Islet precursor cell (in vitro differentiated cells): ENCODE results near the gene CLCA4.

Source experiments
- DNase-seq: peaks from one replicate; pipeline ENCODE4 v3.0.0-alpha.2; 2018

The CLCA4 gene, protein sequence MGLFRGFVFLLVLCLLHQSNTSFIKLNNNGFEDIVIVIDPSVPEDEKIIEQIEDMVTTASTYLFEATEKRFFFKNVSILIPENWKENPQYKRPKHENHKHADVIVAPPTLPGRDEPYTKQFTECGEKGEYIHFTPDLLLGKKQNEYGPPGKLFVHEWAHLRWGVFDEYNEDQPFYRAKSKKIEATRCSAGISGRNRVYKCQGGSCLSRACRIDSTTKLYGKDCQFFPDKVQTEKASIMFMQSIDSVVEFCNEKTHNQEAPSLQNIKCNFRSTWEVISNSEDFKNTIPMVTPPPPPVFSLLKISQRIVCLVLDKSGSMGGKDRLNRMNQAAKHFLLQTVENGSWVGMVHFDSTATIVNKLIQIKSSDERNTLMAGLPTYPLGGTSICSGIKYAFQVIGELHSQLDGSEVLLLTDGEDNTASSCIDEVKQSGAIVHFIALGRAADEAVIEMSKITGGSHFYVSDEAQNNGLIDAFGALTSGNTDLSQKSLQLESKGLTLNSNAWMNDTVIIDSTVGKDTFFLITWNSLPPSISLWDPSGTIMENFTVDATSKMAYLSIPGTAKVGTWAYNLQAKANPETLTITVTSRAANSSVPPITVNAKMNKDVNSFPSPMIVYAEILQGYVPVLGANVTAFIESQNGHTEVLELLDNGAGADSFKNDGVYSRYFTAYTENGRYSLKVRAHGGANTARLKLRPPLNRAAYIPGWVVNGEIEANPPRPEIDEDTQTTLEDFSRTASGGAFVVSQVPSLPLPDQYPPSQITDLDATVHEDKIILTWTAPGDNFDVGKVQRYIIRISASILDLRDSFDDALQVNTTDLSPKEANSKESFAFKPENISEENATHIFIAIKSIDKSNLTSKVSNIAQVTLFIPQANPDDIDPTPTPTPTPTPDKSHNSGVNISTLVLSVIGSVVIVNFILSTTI

GRCh38 chr1:86546787-86547221 is at the start of gene CLCA4:
TSS of gene CLCA4 (plus strand) at chr1:86547078. CDS start at chr1:86547120, 42 bp downstream.
- no peak for DNase-seq

DNA sequence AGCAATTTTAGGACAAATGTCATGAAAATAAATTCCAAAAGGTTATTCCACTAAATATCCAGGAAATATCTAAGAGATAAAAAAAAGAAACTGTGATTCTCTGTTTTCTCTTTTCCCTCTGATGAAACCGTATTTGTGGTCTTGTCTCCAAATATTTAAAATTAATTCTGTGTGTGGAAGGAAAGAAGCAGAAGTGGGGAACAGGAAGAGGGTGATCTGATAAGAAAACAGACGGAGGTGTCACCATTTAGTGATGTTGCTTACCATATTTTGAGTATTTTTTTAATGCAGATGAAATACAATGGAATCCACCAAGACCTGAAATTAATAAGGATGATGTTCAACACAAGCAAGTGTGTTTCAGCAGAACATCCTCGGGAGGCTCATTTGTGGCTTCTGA is 48.6 kb upstream of the CLCA4 start:
- DNase-seq = no peak

DNA sequence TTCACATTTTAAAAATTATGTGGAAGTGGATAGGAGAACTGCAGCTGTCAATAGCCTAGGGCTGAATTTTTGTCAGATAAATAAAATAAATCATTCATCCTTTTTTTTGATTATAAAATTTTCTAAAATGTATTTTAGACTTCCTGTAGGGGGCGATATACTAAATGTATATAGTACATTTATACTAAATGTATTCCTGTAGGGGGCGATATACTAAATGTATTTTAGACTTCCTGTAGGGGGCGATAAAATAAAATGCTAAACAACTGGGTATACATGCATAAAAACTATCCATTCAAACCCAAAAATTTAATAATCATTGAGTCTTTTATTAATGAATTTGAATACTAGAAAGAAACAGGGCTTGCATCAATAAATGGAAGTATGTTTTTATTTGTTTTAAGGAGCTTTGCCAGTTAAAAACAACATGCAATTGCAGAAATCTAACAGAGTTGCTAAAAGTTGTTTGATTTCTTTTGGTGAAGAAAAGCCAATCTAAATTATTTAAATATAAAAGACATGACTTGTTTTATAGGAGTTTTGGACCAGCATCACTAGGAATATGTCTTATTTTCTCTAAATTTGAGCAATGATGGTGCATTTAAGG is 46.8 kb upstream of the CLCA4 start:
- no peak for DNase-seq

- DNase-seq = no peak
These were observed 46.2 kb upstream of the CLCA4 start for GRCh38 chr1:86500714-86501113.

GRCh38 chr1:86502125-86502646 is 44.7 kb upstream of the CLCA4 start:
- peak; percentile 81 for DNase-seq

- peak; percentile 92 for DNase-seq
These were observed 44.0 kb upstream of the CLCA4 start for GRCh38 chr1:86502721-86503405.

DNA sequence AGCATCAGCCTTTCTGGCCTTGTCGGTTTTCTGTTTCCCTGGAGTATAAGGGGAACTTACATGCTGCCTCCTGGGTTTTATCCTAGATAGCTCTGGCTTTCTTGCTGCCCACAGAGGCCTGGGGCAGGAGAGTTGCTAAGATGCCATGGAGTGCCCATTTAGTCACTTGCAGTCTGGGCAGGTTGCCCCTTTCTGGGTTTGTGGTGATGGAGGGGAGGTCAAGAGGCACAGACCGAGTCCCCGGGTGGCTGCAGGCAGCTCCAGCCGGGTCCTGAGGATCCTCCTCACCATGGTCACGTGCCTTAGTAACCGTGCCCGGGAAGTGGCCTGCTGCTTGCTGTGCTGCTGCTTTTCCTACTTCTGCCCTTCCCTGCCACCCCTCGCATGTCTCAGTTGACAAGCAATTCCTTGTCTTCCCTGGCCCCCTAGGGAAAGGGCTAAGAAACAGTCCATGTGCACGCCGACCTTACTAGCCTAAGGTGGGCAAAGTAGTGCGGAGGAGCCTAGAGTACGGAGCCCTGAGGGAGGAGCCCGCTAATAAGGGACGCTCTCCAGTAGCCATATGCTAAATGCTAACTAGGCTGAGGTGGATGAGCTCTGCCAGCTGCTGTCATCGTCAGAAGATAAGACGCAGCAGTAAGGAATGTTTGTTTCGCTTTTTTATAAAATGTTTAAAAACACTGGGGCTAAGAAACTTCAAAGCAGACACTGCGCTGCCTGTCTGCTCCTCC is 43.3 kb upstream of the CLCA4 start:
- peak; percentile 65 for DNase-seq

DNA sequence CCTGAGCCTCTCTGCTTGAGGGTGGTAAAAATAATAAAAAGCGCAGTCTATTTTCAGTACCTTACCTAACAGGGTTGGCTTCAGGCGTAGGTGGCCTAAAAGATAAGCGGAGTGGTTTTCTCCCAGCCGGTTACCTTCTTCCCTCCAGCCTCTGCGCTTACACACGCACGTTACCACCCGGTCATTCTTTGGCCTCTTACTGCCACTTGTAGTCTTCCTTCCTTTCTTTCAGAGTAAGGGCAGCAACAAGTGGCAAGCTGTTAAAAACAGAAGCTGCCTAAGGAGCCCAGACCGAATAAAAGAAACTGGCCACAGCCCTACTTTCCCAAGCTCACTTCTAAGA is 42.8 kb upstream of the CLCA4 start:
- DNase-seq = peak; percentile 60

DNA sequence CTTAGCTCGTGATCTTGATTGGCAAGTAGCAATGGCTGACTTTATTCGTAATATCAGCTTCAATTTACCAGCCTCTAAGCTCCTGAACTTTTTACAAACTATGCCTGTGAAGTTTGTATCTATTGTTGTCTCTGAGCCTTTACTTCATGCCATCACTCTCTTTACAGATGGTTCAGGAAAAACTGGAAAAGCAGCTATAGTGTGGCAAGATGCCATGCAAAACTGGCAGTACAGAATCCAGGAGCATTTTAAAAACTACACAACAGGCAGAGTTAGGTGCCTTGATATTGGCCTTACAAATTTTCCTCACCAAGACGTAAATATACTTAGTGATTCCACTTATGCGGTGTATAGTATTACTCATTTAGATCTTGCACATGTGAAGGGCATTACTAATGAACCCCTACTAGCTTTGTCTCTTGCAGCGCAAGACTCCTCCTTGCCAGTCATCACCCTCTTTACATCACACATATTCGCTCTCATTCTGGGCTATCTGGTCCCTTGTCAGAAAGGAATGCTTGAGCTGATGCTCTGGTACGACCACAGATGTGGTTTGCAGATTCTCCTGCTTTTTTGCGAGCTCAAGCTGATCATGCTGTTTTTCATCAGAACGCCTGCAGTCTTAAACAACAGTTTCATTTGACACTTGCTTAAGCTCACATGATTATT is 41.8 kb upstream of the CLCA4 start:
- DNase-seq = peak; percentile 74

GRCh38 chr1:86505564-86505902 is 41.3 kb upstream of the CLCA4 start:
- DNase-seq = no peak

DNA sequence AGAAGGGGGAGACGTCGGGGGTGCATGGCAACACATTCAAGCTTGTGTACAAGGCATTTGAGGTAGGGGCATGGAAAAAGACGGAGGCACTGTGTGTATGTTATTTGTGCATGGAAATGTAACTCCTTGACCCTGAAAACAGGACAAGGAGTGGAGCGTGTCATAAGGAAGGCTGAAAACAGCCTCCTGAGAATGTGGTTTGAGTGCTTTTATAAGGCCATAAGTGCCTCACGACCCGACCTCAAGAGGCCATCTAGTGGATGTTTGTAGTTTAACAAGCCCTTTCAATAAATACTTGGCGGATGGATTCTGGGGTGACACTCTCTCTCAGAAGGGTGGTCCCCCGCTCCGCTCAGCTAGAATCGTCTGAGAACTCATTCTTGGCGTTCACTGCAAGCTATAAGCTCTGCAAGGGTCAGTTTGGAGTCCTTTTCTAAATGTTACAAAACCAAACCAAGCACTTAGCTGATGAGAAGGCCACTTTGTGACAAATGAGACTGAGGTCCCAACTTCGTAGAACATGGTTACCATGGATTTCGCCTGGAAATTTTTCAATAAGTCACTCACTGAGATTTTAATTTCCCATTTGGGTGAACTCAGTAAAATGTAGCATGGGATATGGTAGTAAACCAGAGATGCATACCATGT is 38.8 kb upstream of the CLCA4 start:
- no peak for DNase-seq

- DNase-seq = no peak
These were observed 38.3 kb upstream of the CLCA4 start for GRCh38 chr1:86508583-86508969.

DNA sequence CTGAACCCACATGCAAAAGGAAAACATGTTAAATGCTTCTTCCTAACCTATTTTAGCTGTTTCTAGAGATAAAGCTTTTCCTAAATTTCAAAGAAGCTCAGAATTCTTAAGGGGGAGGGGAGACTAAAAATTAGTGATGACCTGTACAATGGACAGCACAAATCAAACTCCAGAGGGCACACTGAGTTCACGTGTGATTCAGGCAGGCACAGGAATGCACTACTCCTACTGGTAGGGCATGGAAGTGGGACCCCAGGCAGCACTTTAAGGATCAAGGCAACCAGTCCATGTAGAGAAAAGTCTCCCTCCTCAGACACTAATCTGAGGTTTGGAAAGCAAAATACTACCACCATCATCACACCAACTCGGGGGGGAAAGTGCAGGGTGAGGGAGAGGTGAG is 31.3 kb upstream of the CLCA4 start:
- peak; percentile 77 for DNase-seq

DNA sequence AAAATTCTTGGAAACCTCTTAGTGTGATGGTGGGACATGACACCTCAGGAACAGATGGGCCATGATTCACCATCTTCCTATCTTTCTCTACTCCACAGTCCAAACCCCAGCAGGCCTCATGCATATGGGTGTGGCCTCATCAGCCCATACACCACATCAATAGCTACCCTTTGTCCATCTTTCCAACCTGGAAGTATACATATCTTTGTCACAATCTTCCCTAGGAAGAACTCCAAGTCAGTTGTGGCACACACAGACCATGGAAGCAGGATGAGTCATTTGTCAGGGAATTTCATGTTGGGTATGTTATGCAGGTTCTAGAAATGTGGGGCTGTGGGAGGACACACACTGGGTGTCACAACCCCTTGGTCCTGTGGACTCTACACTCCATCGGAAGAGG is 30.5 kb upstream of the CLCA4 start:
- peak; percentile 70 for DNase-seq

DNA sequence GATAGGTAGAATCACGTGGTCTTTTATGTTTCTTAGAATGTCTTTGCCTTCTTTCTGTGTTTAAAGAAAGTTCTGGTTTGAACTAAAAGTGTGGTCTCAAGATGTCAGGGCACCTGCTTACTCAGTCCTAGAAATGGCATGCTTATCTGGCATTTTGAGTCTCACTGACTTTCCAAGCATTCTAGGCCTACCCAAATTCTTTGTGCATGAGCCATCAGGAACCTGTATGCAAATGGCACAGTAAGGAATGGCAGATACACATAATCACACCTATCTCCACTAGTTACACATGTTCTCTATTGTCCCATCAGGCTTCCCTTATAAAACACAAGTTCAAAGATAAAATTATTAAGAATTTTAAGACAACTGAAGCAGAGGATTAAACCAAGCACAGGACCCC is 29.5 kb upstream of the CLCA4 start:
- peak; percentile 86 for DNase-seq

- no peak for DNase-seq
These were observed 25.9 kb upstream of the CLCA4 start for GRCh38 chr1:86520789-86521521.

DNA sequence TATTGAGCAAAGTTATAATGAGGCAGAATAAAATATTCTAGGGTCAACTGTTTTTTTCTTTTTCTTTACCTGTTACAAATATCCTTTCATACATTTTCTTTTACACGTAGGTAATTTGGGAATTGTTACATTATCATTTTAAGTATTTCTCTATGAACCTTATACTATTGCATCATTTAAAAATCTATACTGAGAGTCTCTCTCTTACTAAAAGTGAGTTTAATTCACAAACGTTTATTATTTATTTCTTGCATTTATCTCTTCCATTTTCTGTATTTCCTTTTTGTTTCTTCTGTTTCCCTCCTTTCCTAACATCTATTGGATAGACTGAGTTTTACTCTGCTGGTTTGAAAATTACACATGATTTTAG is 25.4 kb upstream of the CLCA4 start:
- no peak for DNase-seq

- no peak for DNase-seq
These were observed 24.6 kb upstream of the CLCA4 start for GRCh38 chr1:86522240-86522639.

- no peak for DNase-seq
These were observed 23.1 kb upstream of the CLCA4 start for GRCh38 chr1:86523670-86524354.

DNA sequence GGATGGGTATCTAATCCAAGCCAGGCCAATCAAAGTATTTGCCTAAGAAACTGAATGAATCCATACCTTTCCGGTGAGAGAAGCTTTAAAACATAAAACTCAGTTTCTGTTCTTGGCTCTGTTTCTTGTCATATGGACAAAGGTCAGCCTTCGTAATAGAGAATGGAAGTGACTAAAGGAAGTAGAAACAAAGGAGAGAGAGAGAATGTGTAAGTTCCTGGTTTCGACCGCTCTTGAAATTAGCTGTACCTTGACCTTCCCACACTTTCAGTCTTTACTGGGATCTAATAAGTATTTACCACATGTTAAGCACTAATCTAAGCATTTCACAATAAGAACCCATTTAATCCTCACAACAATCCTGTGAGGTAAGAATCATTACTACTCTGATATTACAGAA is 19.6 kb upstream of the CLCA4 start:
- no peak for DNase-seq
